ENCODE measurements around the gene MEX3A.
"Not testable (repeated sequence)": the region's sequence is repeated elsewhere in the genome, so short reads cannot be mapped to it uniquely, and the experiment has no call there.

MEX3A gene

DNA sequence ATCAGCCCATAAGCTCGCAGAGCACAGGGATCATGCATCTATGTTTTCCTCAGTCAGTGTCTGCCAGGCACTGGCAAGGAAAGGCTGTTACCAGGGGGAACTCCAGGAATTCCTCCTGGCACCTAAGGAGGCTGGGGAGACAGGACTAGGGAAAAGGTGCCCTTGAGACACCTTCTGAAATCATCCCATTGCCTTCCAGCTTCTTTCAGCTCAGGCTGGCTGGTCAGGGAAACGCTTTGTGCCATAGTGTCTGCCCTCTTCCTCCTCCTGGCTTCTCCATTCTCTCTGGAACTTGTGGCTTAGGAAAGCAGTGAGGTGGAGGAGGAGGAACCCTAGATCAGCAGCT is 46.0 kb upstream of the MEX3A start:
- ChIA-PET POLR2A (interaction anchor here (0.9 to 3.3 kb wide), 8 partner anchors 14 to 45 kb away, joined by 3 to 32 read pairs (median 8); partner anchors contain the start of genes LMNA and MEX3A), CTCF (interaction anchor here (0.9 to 10.2 kb wide), 8 partner anchors 9 to 231 kb away, joined by 3 to 255 read pairs (median 6); partner anchors contain the start of gene LMNA)
- DNase-seq (ENCODE audit: extremely low spot score) = no peak
- no peak for TF ChIP-seq ARNT (IDR thresholded peaks at IDR 0.05)
- TF ChIP-seq ELF4 (IDR thresholded peaks at IDR 0.05) = no peak
- TF ChIP-seq FOXK2 (IDR thresholded peaks at IDR 0.05) = no peak
- TF ChIP-seq TARDBP (IDR thresholded peaks at IDR 0.05) = no peak
- no peak for TF ChIP-seq NFRKB (IDR thresholded peaks at IDR 0.05)
- TF ChIP-seq HDGF (IDR thresholded peaks at IDR 0.05; ENCODE audit: borderline replicate concordance) = no peak
- no peak for TF ChIP-seq LEF1 (IDR thresholded peaks at IDR 0.05; ENCODE audit: borderline replicate concordance)
- no peak for TF ChIP-seq FOXA1 (IDR thresholded peaks at IDR 0.05)
- TF ChIP-seq FOXM1 (IDR thresholded peaks at IDR 0.05; ENCODE audit: borderline replicate concordance) = no peak

DNA sequence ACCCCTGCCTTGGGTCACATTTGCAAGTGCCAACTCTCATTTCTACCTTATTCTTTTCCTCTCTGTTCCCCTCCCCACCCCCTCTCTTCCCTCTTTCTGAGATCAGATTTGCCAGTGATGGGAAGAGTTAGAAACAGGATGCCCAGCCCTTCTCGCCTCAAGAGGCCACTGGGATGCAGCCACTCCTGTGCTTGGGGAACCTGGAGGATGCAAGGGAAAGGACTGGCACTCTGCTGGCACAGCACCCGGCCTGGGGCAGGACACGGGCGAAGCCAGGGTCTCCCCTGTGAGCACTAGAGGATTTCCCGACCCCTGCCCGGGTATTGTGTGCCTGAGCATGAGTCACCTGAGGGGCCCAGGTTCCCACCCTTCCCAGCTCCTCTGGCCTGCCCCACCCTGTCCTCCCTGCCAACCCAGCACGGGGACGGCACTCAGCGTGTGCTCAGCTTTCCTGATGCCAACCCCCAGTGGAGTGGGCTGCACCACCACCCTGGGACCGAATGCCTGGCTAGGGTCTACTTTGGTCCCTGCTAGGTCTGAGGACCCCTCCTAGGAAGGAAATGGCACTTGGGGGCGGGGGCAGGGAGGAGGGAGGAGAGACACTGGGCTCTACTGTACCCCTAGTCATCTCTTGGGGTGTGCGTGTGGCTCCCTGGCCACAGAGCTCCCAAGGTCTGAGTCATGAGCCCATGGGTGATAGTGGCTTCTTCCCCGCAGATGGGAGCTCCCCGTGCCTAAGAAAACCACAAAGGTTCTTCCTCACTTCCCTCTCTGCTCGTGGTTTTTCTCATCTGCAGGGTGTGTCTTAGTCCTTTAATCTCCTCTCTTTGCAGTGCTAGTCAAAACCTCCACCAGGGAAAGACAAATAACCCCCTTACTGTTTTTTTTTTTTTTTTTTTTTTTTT is 44.6 kb upstream of the MEX3A start:
- ChIA-PET POLR2A (interaction anchor here (1.0 to 2.5 kb wide), 4 partner anchors 11 to 86 kb away, joined by 3 to 7 read pairs (median 5); partner anchors contain the start of gene PMF1), CTCF (interaction anchor here (0.6 to 10.2 kb wide), 7 partner anchors 12 to 44 kb away, joined by 3 to 255 read pairs (median 4); partner anchors contain the start of gene LMNA)
- no peak for DNase-seq (ENCODE audit: extremely low spot score)
- no peak for TF ChIP-seq TARDBP (IDR thresholded peaks at IDR 0.05)

DNA sequence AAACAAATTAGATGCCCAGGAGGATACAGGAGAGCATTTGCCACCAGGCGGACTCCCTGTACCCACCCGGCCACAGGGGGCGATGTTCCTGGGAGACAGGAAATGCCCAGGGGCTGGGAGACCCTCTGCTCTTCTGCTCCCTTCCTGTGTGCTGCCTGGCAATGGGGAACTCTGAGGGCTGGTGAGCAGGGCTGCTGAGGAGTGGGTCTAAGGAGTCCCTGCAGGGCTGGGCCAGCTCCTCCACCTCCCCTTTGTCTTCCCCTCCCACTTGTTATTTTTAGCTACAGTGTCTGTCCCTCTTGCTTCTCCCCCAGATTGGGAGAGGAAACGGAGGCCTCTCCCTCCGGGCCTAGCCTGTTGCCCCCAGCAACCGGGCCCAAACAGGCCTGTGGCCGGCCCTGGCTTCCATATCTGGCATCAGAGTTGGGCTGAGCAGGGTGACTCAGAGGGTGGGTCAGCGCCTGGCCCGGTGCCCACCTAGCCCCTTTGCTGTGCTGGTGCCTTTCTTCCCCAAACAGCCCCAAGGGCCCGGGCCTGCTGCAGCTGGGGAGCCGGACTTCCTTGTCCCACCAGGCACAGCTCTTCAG is 43.9 kb upstream of the MEX3A start:
- DNase-seq (ENCODE audit: extremely low spot score) = no peak
- ChIA-PET CTCF (interaction anchor here (0.5 to 10.2 kb wide), 8 partner anchors 9 to 235 kb away, joined by 3 to 255 read pairs (median 3); partner anchors contain the start of gene LMNA), POLR2A (interaction anchor here (1.0 to 1.7 kb wide), 2 partner anchors 10 to 87 kb away, joined by 4 to 6 read pairs; partner anchors contain the start of gene PMF1)
- TF ChIP-seq ZNF384 (IDR thresholded peaks at IDR 0.05) = no peak
- no peak for TF ChIP-seq BHLHE40 (IDR thresholded peaks at IDR 0.05; ENCODE audit: borderline replicate concordance)
- no peak for TF ChIP-seq HDGF (IDR thresholded peaks at IDR 0.05; ENCODE audit: borderline replicate concordance)
- TF ChIP-seq ELF4 (IDR thresholded peaks at IDR 0.05) = no peak
- no peak for TF ChIP-seq SUZ12 (IDR thresholded peaks at IDR 0.05)
- TF ChIP-seq LEF1 (IDR thresholded peaks at IDR 0.05; ENCODE audit: borderline replicate concordance) = no peak
- no peak for TF ChIP-seq FOXM1 (IDR thresholded peaks at IDR 0.05; ENCODE audit: borderline replicate concordance)
- TF ChIP-seq FOXA1 (IDR thresholded peaks at IDR 0.05) = no peak
- no peak for TF ChIP-seq CTBP1 (IDR thresholded peaks at IDR 0.05; ENCODE audit: borderline replicate concordance)
- TF ChIP-seq L3MBTL2 (conservative IDR thresholded peaks at IDR 0.05) = no peak
- TF ChIP-seq TARDBP (IDR thresholded peaks at IDR 0.05) = no peak
- no peak for TF ChIP-seq FOXK2 (IDR thresholded peaks at IDR 0.05)

DNA sequence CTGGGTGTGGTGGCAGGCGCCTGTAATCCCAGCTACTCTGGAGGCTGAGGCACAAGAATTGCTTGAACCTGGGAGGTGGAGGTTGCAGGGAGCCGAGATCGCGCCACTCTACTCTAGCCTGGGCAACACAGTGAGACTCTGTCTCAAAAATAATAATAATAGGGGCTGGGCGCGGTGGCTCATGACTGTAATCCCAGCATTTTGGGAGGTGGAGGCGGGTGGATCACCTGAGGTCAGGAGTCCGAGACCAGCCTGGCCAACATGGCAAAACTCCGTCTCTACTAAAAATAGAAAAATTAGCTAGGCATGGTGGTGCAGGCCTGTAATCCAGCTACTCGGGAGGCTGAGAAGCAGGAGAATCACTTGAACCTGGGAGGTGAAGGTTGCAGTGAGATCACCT is 43.3 kb upstream of the MEX3A start:
- POLR2A ChIA-PET = interaction anchor here (1.0 to 1.7 kb wide), 2 partner anchors 10 to 88 kb away, joined by 4 to 6 read pairs; partner anchors contain the start of gene PMF1
- not testable (repeated sequence) for DNase-seq (ENCODE audit: extremely low spot score)
- CTCF ChIA-PET = interaction anchor here (0.5 to 10.2 kb wide), 6 partner anchors 9 to 236 kb away, joined by 3 to 255 read pairs (median 4); partner anchors contain the start of gene LMNA

DNA sequence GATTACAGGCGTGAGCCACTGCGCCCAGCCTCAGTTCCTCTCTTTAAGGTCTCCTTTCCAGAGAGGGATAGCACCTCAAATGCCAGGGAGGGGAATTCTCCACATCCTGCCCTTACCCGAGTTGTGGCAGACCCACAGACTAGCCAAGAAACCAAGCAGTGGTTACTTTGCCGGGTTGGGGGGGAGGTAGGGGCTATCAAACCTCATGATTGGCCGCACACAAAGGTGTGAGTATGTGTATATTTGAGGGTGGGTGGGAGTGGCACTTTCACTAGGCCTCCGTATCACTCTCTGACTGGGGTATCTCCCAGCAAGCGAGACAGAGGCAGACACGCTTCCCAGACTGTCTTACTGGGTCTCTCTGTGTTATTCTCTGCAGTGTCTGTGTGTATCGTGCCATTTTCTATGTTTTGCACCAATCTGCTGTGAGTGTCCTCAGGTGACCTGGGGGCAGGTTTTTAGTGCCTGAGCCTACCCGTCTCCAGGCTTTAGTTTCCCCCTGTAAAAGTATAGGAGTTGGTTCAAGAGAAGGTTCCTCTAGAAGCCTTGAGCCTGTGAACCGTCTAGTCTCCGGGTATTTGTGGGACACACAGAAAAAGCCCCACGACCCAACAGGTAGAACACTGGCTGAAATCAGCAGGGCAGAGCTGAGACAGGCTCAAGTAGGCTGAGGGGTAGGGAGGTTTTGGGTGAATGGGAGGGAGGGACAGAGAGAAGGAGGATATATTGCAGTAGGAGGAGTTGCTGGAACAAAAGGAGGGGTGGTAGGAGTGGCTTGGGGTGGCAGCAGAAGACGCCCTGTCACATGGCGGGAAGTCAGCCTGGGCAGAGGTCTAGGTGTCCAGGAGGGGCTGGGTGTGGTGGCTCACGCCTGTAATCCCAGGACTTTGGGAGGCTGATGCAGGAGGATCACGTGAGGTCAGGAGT is 42.6 kb upstream of the MEX3A start:
- TF ChIP-seq, protein P1, sequence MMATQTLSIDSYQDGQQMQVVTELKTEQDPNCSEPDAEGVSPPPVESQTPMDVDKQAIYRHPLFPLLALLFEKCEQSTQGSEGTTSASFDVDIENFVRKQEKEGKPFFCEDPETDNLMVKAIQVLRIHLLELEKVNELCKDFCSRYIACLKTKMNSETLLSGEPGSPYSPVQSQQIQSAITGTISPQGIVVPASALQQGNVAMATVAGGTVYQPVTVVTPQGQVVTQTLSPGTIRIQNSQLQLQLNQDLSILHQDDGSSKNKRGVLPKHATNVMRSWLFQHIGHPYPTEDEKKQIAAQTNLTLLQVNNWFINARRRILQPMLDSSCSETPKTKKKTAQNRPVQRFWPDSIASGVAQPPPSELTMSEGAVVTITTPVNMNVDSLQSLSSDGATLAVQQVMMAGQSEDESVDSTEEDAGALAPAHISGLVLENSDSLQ (IDR thresholded peaks at IDR 0.05) = no peak
- TF ChIP-seq ELF4 (IDR thresholded peaks at IDR 0.05) (no peak), ZNF384 (IDR thresholded peaks at IDR 0.05) (no peak), BHLHE40 (IDR thresholded peaks at IDR 0.05; ENCODE audit: borderline replicate concordance) (no peak), LEF1 (IDR thresholded peaks at IDR 0.05; ENCODE audit: borderline replicate concordance) (no peak), NFRKB (IDR thresholded peaks at IDR 0.05) (no peak), L3MBTL2 (conservative IDR thresholded peaks at IDR 0.05) (no peak), FOXM1 (IDR thresholded peaks at IDR 0.05; ENCODE audit: borderline replicate concordance) (no peak), TARDBP (IDR thresholded peaks at IDR 0.05) (no peak), FOXK2 (IDR thresholded peaks at IDR 0.05) (no peak), SP1 (IDR thresholded peaks at IDR 0.05) (no peak), CTBP1 (IDR thresholded peaks at IDR 0.05; ENCODE audit: borderline replicate concordance) (no peak), ARNT (IDR thresholded peaks at IDR 0.05) (no peak), SUZ12 (IDR thresholded peaks at IDR 0.05) (no peak), HDGF (IDR thresholded peaks at IDR 0.05; ENCODE audit: borderline replicate concordance) (no peak), FOXA1 (IDR thresholded peaks at IDR 0.05) (no peak)
- CTCF ChIA-PET = interaction anchor here (0.8 to 10.2 kb wide), 5 partner anchors 8 to 30 kb away, joined by 3 to 255 read pairs (median 4); partner anchors contain the start of gene LMNA
- POLR2A ChIA-PET = interaction anchor here (1.7 kb wide), 1 partner anchor 9 kb away, joined by 6 read pairs; no protein-coding TSS in a partner anchor
- DNase-seq (ENCODE audit: extremely low spot score) = no peak
